Measurements from ENCODE around the gene ABHD1.
"Not testable (repeated sequence)": the region's sequence is repeated elsewhere in the genome, so short reads cannot be mapped to it uniquely, and the experiment has no call there.

The ABHD1 gene

DNA sequence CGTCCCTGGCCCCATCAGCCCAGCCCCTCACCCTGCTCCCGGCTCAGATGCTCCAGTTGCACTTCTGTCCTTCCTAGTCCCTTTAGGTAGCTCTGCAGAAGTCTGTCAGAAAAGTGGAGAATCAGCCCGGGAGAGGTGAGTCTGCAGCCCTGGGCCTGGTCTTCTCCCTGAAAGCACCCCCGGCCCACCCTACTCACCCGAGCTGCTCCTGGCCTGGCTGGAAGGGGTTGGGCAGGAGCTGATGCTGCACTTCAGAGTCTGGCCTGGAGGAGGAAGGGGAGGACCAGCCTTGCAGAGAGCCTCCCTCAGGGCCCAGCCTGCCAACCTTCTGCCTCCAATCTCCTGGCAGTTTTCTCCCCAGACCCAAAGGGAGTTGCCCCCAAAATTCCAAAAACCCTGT lies 21.3 kb upstream of the ABHD1 start:
- H3K4me1 ChIP-seq (ENCODE audit: low read length): no peaks in the 10 kb centered on the region
- no peaks in the 10 kb centered on the region for H3K27me3 ChIP-seq (ENCODE audit: low read depth, low read length)
- no peaks in the 10 kb centered on the region for H3K79me2 ChIP-seq (ENCODE audit: low read length)
- no peaks in the 10 kb centered on the region for H4K20me1 ChIP-seq (ENCODE audit: insufficient read depth, low read length)
- no peak for TF ChIP-seq EZH2phosphoT487 (IDR thresholded peaks at IDR 0.05; ENCODE audit: low read depth)
- TF ChIP-seq, protein P1, sequence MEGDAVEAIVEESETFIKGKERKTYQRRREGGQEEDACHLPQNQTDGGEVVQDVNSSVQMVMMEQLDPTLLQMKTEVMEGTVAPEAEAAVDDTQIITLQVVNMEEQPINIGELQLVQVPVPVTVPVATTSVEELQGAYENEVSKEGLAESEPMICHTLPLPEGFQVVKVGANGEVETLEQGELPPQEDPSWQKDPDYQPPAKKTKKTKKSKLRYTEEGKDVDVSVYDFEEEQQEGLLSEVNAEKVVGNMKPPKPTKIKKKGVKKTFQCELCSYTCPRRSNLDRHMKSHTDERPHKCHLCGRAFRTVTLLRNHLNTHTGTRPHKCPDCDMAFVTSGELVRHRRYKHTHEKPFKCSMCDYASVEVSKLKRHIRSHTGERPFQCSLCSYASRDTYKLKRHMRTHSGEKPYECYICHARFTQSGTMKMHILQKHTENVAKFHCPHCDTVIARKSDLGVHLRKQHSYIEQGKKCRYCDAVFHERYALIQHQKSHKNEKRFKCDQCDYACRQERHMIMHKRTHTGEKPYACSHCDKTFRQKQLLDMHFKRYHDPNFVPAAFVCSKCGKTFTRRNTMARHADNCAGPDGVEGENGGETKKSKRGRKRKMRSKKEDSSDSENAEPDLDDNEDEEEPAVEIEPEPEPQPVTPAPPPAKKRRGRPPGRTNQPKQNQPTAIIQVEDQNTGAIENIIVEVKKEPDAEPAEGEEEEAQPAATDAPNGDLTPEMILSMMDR (IDR thresholded peaks at IDR 0.05; ENCODE audit: low read depth, low read length): no peak
- no peak overlapping the region for H3K4me3 ChIP-seq (ENCODE audit: low read length)
- H3K36me3 ChIP-seq (replicated peaks; ENCODE audit: low read depth, low read length): no peaks in the 10 kb centered on the region
- H3K9ac ChIP-seq (ENCODE audit: low read length): no peak overlapping the region
- no peak overlapping the region for H3K4me2 ChIP-seq (ENCODE audit: low read length)
- H3K9me3 ChIP-seq (ENCODE audit: insufficient read depth, low read length): no peaks in the 10 kb centered on the region
- no peak overlapping the region for H3K27ac ChIP-seq (ENCODE audit: low read length)
- no peak overlapping the region for H2AFZ ChIP-seq (ENCODE audit: low read depth, low read length)

GRCh38 chr2:27105981-27106380 lies 17.6 kb upstream of the ABHD1 start:
- no peak for TF ChIP-seq EZH2phosphoT487 (IDR thresholded peaks at IDR 0.05; ENCODE audit: low read depth)
- TF ChIP-seq, protein P1 (IDR thresholded peaks at IDR 0.05; ENCODE audit: low read depth, low read length): no peak
- no peak overlapping the region for H3K4me2 ChIP-seq (ENCODE audit: low read length)
- no peaks in the 10 kb centered on the region for H3K9me3 ChIP-seq (ENCODE audit: insufficient read depth, low read length)
- no peak overlapping the region for H3K4me3 ChIP-seq (ENCODE audit: low read length)
- H3K27me3 ChIP-seq (ENCODE audit: low read depth, low read length): no peaks in the 10 kb centered on the region
- H3K4me1 ChIP-seq (ENCODE audit: low read length): no peaks in the 10 kb centered on the region
- H3K27ac ChIP-seq (ENCODE audit: low read length): no peak overlapping the region
- no peak overlapping the region for H3K9ac ChIP-seq (ENCODE audit: low read length)
- H4K20me1 ChIP-seq (ENCODE audit: insufficient read depth, low read length): no peaks in the 10 kb centered on the region
- H2AFZ ChIP-seq (ENCODE audit: low read depth, low read length): no peak overlapping the region
- H3K36me3 ChIP-seq (replicated peaks; ENCODE audit: low read depth, low read length): no peaks in the 10 kb centered on the region
- no peaks in the 10 kb centered on the region for H3K79me2 ChIP-seq (ENCODE audit: low read length)

DNA sequence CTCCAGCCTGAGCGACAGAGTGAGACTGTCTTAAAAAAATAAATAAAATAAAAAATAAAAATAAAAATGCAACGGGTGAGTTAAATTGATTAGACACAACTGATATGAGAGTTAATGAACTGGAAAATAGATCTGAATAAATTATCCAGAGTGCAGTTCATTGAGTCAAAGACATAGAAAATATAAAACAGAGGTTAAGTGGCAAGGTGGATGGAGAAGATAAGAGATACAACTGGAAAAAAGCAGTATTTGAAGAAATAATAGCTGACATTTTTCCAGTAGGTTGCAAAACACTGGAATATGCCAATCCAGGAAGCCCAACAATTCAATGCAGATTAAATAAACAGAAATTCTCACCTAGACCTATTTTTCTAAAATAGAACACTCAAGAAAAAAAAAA lies 15.4 kb upstream of the ABHD1 start:
- TF ChIP-seq EZH2phosphoT487 (IDR thresholded peaks at IDR 0.05; ENCODE audit: low read depth): no peak
- TF ChIP-seq, protein P1 (IDR thresholded peaks at IDR 0.05; ENCODE audit: low read depth, low read length): no peak
- Histone ChIP-seq H3K79me2 (ENCODE audit: low read length) (no peaks in the 10 kb centered on the region), H2AFZ (ENCODE audit: low read depth, low read length) (no peak overlapping the region)

DNA sequence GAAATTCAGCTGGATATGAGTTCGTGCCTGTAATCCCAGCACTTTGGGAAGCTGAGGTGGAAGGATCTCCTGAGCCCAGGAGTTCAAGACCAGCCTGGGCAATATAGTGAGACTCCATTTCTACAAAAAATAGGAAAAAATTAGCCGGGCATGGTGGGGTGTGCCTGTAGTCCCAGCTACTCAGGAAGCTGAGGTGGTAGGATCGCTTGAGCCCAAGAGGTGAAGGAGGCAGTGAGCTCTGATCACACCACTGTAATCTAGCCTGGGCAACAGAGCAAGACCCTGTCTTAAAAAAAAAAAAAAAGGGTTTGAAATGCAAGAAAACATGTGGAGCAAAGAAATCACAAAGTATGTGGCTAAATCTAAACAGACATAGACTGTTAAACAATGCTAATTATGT lies 14.5 kb upstream of the ABHD1 start:
- H3K27me3 ChIP-seq (ENCODE audit: low read depth, low read length): no peaks in the 10 kb centered on the region
- H3K4me3 ChIP-seq (ENCODE audit: low read length): no peak overlapping the region
- no peaks in the 10 kb centered on the region for H3K79me2 ChIP-seq (ENCODE audit: low read length)
- H3K4me1 ChIP-seq (ENCODE audit: low read length): no peaks in the 10 kb centered on the region
- H3K27ac ChIP-seq (ENCODE audit: low read length): no peak overlapping the region
- no peak overlapping the region for H2AFZ ChIP-seq (ENCODE audit: low read depth, low read length)
- H3K4me2 ChIP-seq (ENCODE audit: low read length): no peak overlapping the region
- no peaks in the 10 kb centered on the region for H4K20me1 ChIP-seq (ENCODE audit: insufficient read depth, low read length)
- no peaks in the 10 kb centered on the region for H3K9me3 ChIP-seq (ENCODE audit: insufficient read depth, low read length)
- no peaks in the 10 kb centered on the region for H3K36me3 ChIP-seq (replicated peaks; ENCODE audit: low read depth, low read length)
- TF ChIP-seq, protein P1 (IDR thresholded peaks at IDR 0.05; ENCODE audit: low read depth, low read length): no peak
- H3K9ac ChIP-seq (ENCODE audit: low read length): no peak overlapping the region

More for the DNA sequence above, 15.4 kb upstream of the ABHD1 start:
- Histone ChIP-seq H3K27ac (ENCODE audit: low read length) (no peak overlapping the region), H3K4me3 (ENCODE audit: low read length) (no peak overlapping the region), H3K4me1 (ENCODE audit: low read length) (no peaks in the 10 kb centered on the region), H3K27me3 (ENCODE audit: low read depth, low read length) (no peaks in the 10 kb centered on the region), H3K9me3 (ENCODE audit: insufficient read depth, low read length) (no peaks in the 10 kb centered on the region), H3K9ac (ENCODE audit: low read length) (no peak overlapping the region), H4K20me1 (ENCODE audit: insufficient read depth, low read length) (no peaks in the 10 kb centered on the region), H3K36me3 (replicated peaks; ENCODE audit: low read depth, low read length) (no peaks in the 10 kb centered on the region), H3K4me2 (ENCODE audit: low read length) (no peak overlapping the region)

DNA sequence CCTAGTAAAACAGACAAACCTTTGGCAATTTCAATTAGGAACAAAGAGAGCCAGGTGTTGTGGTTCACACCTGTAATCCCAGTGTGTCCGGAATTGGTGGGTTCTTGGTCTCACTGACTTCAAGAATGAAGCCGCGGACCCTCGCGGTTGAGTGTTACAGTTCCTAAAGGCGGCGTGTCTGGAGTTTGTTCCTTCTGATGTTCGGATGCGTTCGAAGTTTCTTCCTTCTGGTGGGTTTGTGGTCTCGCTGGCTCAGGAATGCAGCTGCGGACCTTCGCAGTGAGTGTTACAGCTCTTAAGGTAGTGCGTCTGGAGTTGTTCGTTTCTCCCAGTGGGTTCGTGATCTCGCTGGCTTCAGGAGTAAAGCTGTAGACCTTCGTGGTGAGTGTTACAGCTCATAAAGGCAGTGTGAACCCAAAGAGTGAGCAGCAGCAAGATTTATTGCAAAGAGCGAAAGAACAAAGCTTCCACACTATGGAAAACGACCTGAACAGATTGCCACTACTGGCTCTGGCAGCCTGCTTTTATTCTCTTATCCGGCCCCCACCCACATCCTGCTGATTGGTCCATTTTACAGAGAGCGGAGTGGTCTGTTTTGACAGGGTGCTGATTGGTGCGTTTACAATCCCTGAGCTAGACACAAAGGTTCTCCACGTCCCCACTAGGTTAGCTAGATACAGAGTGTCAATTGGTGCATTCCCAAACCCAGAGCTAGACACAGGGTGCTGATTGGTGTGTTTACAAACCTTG lies 12.8 kb upstream of the ABHD1 start:
- H3K36me3 ChIP-seq (replicated peaks; ENCODE audit: low read depth, low read length); H3K27me3 ChIP-seq (ENCODE audit: low read depth, low read length); H3K9me3 ChIP-seq (ENCODE audit: insufficient read depth, low read length); H4K20me1 ChIP-seq (ENCODE audit: insufficient read depth, low read length); H2AFZ ChIP-seq (ENCODE audit: low read depth, low read length); H3K79me2 ChIP-seq (ENCODE audit: low read length); H3K4me3 ChIP-seq (ENCODE audit: low read length); H3K4me1 ChIP-seq (ENCODE audit: low read length); H3K4me2 ChIP-seq (ENCODE audit: low read length); H3K9ac ChIP-seq (ENCODE audit: low read length); H3K27ac ChIP-seq (ENCODE audit: low read length): not testable (repeated sequence)

DNA sequence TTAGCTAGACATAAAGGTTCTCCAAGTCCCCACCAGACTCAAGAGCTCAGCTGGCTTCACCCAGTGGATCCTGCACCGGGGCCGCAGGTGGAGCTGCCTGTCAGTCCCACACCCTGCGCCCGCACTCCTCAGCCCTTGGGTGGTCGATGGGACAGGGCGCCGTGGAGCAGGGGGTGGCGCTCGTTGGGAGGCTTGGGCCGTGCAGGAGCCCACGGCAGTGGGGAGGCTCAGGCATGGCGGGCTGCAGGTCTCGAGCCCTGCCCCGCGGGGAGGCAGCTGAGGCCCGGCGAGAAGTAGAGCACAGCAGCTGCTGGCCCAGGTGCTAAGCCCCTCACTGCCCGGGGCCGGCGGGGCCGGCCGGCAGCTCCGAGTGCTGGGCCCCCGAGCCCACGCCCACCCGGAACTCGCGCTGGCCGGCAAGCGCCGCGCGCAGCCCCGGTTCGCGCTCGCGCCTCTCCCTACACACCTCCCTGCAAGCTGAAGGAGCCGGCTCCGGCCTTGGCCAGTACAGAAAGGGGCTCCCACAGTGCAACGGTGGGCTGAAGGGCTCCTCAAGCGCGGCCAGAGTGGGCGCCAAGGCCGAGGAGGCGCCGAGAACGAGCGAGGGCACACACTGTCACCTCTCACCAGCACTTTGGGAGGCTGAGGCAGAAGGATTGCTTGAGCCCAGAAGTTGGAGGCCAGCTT lies 12.1 kb upstream of the ABHD1 start:
- H3K4me1 ChIP-seq (ENCODE audit: low read length); H3K9ac ChIP-seq (ENCODE audit: low read length); H3K4me3 ChIP-seq (ENCODE audit: low read length); H3K27ac ChIP-seq (ENCODE audit: low read length); H3K9me3 ChIP-seq (ENCODE audit: insufficient read depth, low read length); H4K20me1 ChIP-seq (ENCODE audit: insufficient read depth, low read length); H3K27me3 ChIP-seq (ENCODE audit: low read depth, low read length); H2AFZ ChIP-seq (ENCODE audit: low read depth, low read length); H3K4me2 ChIP-seq (ENCODE audit: low read length); H3K36me3 ChIP-seq (replicated peaks; ENCODE audit: low read depth, low read length); H3K79me2 ChIP-seq (ENCODE audit: low read length): not testable (repeated sequence)

Data from OCI-LY3 (cell line).